Karpas-422 (cell line): ENCODE measurements around the gene FAM135A. TPM values are rescaled to one million over a fixed set of nuclear protein-coding genes. Genes with fewer than 3 reads are reported as not detected.

Source experiments
- DNase-seq: peaks from one replicate; pipeline ENCODE4 v3.0.0-alpha.2; 2015
- H2AFZ ChIP-seq: fragments of 200-600 bp; sonication (generic); 2 replicates; pipeline ENCODE4 v1.6.1; 2014; ENCODE audit warnings: antibody characterized with exemption, low read length, mixed read lengths
- H3K27ac ChIP-seq: fragments of 200-600 bp; sonication (generic); 2 replicates; pipeline ENCODE4 v1.5.1; 2014; ENCODE audit warnings: mild to moderate bottlenecking, low read length, moderate library complexity
- H3K27me3 ChIP-seq: fragments of 200-600 bp; sonication (generic); 2 replicates; pipeline ENCODE4 v1.6.1; 2014; ENCODE audit warnings: low read length, mixed read lengths
- H3K36me3 ChIP-seq: fragments of 200-600 bp; sonication (generic); 2 replicates; pipeline ENCODE4 v1.6.1; 2014; ENCODE audit warnings: low read length, mixed read lengths; ENCODE audit not compliant: insufficient read depth
- H3K4me1 ChIP-seq: fragments of 200-600 bp; sonication (generic); 2 replicates; pipeline ENCODE4 v1.6.1; 2014; ENCODE audit warnings: mild to moderate bottlenecking, low read length, mixed read lengths
- H3K4me2 ChIP-seq: fragments of 200-600 bp; sonication (generic); 2 replicates; pipeline ENCODE4 v1.6.1; 2014; ENCODE audit warnings: low read length, low read depth, mild to moderate bottlenecking; ENCODE audit not compliant: poor library complexity, severe bottlenecking
- H3K4me3 ChIP-seq: fragments of 200-600 bp; sonication (generic); 2 replicates; pipeline ENCODE4 v1.5.1; 2014; ENCODE audit warnings: mild to moderate bottlenecking, antibody characterized with exemption, low read length, mixed read lengths
- H3K79me2 ChIP-seq: fragments of 200-600 bp; sonication (generic); 2 replicates; pipeline ENCODE4 v1.6.1; 2014; ENCODE audit warnings: mild to moderate bottlenecking, low read length, mixed read lengths
- H3K9ac ChIP-seq: fragments of 200-600 bp; sonication (generic); 2 replicates; pipeline ENCODE4 v1.6.0; 2014; ENCODE audit warnings: low read length
- H3K9me2 ChIP-seq: fragments of 200-600 bp; sonication (generic), shearing (Covaris generic); replicated peaks from 2 replicates; pipeline ENCODE4 v1.6.0; 2014; ENCODE audit warnings: mild to moderate bottlenecking, low read length, moderate library complexity; ENCODE audit not compliant: insufficient read depth
- H3K9me3 ChIP-seq: fragments of 300-700, 200-600 bp; sonication (generic); 2 replicates; pipeline ENCODE4 v1.6.1; 2014; ENCODE audit warnings: low read length, mixed read lengths
- H4K20me1 ChIP-seq: fragments of 200-600 bp; sonication (generic); 2 replicates; pipeline ENCODE4 v1.6.1; 2014; ENCODE audit warnings: mild to moderate bottlenecking, antibody characterized with exemption, low read length, low read depth; ENCODE audit not compliant: insufficient read depth
- total RNA-seq: library from RNA; depleted of rRNA; stranded (reverse); fragments of >200 nt; shearing (Covaris generic); gene quantifications from 2 replicates; pipeline ENCODE4 v1.2.3, GENCODE V29; 2014; ENCODE audit warnings: low replicate concordance

FAM135A gene
- total RNA-seq, 1 experiment from 2014 or later: 83.0 TPM

- Histone ChIP-seq H3K4me2 (no peak overlapping the region), H3K79me2 (no peaks in the 10 kb centered on the region), H3K9ac (no peak overlapping the region), H3K4me1 (no peaks in the 10 kb centered on the region), H3K27ac (no peak overlapping the region), H4K20me1 (no peaks in the 10 kb centered on the region), H3K4me3 (no peak overlapping the region), H3K27me3 (no peaks in the 10 kb centered on the region), H3K9me2 (no peaks in the 10 kb centered on the region), H3K36me3 (no peaks in the 10 kb centered on the region), H3K9me3 (no peaks in the 10 kb centered on the region), H2AFZ (no peak overlapping the region)
- no peak for DNase-seq
These were observed 14.3 kb upstream of the FAM135A start for GRCh38 chr6:70398783-70399728.

- Histone ChIP-seq H3K27me3 (no peaks in the 10 kb centered on the region), H3K79me2 (no peaks in the 10 kb centered on the region), H2AFZ (no peak overlapping the region), H3K27ac (no peak overlapping the region), H3K4me2 (no peak overlapping the region), H4K20me1 (no peaks in the 10 kb centered on the region), H3K36me3 (no peaks in the 10 kb centered on the region), H3K4me1 (no peaks in the 10 kb centered on the region), H3K9me3 (no peaks in the 10 kb centered on the region), H3K4me3 (no peak overlapping the region), H3K9ac (no peak overlapping the region), H3K9me2 (no peaks in the 10 kb centered on the region)
- no peak for DNase-seq
These were observed 8.7 kb upstream of the FAM135A start for GRCh38 chr6:70404658-70405057.

- Histone ChIP-seq H3K27me3 (no peaks in the 10 kb centered on the region), H3K4me2 (no peak overlapping the region), H3K36me3 (no peaks in the 10 kb centered on the region), H4K20me1 (no peaks in the 10 kb centered on the region), H3K9ac (no peak overlapping the region), H3K9me3 (no peaks in the 10 kb centered on the region), H2AFZ (no peak overlapping the region), H3K79me2 (peaks cover 6% of the 10 kb centered on the region), H3K9me2 (no peaks in the 10 kb centered on the region), H3K4me3 (no peak overlapping the region), H3K4me1 (peaks cover 3% of the 10 kb centered on the region; the same call in 1 of the 2 replicates), H3K27ac (no peak overlapping the region)
- no peak for DNase-seq
These were observed 4.1 kb upstream of the FAM135A start for GRCh38 chr6:70409216-70409615.

DNA sequence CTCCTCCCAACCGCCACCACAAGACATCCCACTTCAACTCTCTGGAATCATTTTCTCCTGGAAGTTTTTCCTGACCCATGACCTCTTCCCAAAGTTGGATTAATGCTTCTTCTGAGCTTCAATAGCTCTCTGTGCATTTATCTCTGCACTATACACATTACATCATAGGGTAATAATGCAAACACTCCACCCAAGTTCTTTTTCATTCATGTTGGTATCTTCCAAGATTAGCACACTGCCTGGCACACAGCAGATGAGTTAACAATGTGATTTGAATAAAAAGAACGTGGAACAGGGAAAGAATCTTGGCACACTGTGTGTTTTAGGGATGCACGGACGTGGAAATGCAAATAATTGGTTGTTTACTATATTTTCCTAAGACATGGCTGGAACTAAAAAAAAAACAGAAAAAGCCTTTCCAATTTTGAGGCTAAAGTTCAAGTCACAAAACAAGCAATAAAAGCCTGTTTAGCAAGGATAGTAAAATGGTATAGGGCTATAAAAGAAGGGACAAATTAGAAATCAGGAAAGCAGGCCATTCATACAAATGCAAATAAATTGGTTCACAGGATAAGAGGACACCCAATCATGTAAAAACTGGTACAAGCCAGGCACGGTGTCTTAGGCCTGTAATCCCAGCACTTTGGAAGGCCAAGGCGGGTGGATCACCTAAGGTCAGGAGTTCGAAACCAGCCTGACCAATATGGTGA, 1.6 kb upstream of the FAM135A start:
- Histone ChIP-seq H3K4me3 (no peak overlapping the region), H3K9me3 (no peaks in the 10 kb centered on the region), H3K9me2 (no peaks in the 10 kb centered on the region), H3K9ac (no peak overlapping the region), H3K36me3 (peaks cover 4% of the 10 kb centered on the region; the same call in 1 of the 2 replicates), H3K27ac (no peak overlapping the region), H3K4me2 (no peak overlapping the region), H3K27me3 (no peaks in the 10 kb centered on the region), H3K4me1 (peaks cover 15% of the 10 kb centered on the region), H2AFZ (no peak overlapping the region), H3K79me2 (peaks cover 30% of the 10 kb centered on the region), H4K20me1 (no peaks in the 10 kb centered on the region)
- no peak for DNase-seq

DNA sequence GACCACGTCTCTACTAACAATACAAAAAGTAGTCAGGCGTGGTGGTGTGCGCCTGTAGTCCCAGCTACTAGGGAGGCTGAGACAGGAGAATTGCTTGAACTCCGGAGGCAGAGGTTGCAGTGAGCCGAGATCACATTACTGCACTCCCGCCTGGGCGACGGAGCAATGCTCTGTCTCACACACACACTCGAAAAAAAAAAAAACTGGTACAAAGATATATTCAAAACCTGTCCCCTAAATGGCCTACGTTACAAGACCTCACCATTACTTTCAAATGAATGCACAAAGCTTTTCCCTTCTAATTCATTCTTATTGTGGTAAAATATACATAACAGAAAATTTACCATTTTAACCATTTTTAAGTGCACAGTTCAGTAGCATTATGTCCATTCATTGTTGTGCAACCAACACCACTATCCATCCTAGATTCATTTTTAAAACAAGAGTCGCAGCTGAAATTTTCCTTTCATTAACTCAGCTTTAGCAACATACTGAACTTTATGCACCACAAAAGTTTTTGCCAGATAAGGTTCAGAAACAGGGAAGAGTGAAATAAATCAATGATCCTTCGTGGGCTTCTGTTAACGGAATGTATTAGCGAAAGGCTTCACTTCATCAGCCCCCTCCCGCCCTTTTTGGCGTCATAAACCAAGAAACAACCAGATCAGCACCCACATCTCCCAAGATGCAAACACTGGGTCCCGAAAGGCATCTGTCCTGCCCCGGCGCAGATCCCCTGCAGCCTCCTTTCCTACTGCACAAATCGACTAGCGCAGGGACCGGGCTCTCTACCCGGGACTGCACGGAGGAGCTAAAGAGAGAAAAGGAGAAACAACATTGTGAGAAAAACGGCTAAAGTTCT, 825 bp upstream of the FAM135A start:
- DNase-seq: no peak
- peaks cover 38% of the 10 kb centered on the region for H3K79me2 ChIP-seq
- peak overlapping the region; percentile 81 for H3K4me3 ChIP-seq

GRCh38 chr6:70413992-70414494, 735 bp downstream of the FAM135A start:
- Histone ChIP-seq H3K79me2 (peaks cover 54% of the 10 kb centered on the region), H2AFZ (peak overlapping the region; percentile 6; the same call in 1 of the 2 replicates)
- DNase-seq: peak; percentile 82

More for the DNA sequence above, 825 bp upstream of the FAM135A start:
- H3K4me2 ChIP-seq: peak overlapping the region; percentile 81
- H3K36me3 ChIP-seq: peaks cover 7% of the 10 kb centered on the region
- peak overlapping the region; percentile 77 for H3K9ac ChIP-seq
- peaks cover 15% of the 10 kb centered on the region for H3K4me1 ChIP-seq
- H3K9me2 ChIP-seq: no peaks in the 10 kb centered on the region
- peak overlapping the region; percentile 89 for H2AFZ ChIP-seq
- H3K27ac ChIP-seq: no peak overlapping the region
- H4K20me1 ChIP-seq: no peaks in the 10 kb centered on the region
- H3K9me3 ChIP-seq: no peaks in the 10 kb centered on the region
- H3K27me3 ChIP-seq: no peaks in the 10 kb centered on the region

DNA sequence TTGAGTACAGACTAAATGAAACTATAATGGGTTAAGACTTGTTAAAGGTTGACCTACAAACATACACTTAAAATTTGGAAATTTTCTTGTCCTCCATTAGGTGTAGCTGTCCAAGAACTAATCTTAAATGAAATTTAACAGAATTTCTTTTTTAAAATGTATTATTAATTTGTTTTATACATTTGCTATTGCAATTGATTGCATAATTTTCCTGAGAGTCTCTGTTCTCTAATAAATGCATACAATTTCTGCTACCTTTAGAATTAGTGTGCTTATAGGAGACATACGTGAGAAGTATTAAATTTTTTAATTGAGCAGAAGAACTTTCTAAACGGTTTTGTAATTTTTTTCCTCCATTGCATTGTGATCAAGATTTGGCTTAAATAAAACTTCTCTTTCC, 1.5 kb downstream of the FAM135A start:
- Histone ChIP-seq H4K20me1 (no peaks in the 10 kb centered on the region), H3K4me2 (peak overlapping the region; percentile 81), H3K9ac (peak overlapping the region; percentile 84), H2AFZ (no peak overlapping the region), H3K27ac (peak overlapping the region; percentile 30), H3K36me3 (peaks cover 23% of the 10 kb centered on the region), H3K4me1 (peaks cover 15% of the 10 kb centered on the region), H3K9me3 (no peaks in the 10 kb centered on the region), H3K9me2 (no peaks in the 10 kb centered on the region), H3K27me3 (no peaks in the 10 kb centered on the region), H3K79me2 (peaks cover 62% of the 10 kb centered on the region), H3K4me3 (peak overlapping the region; percentile 81)
- DNase-seq: no peak

More at GRCh38 chr6:70413992-70414494, 735 bp downstream of the FAM135A start:
- Histone ChIP-seq H3K9me3 (no peaks in the 10 kb centered on the region), H3K27me3 (no peaks in the 10 kb centered on the region), H3K4me2 (peak overlapping the region; percentile 81), H3K9ac (peak overlapping the region; percentile 84), H3K9me2 (no peaks in the 10 kb centered on the region), H3K4me1 (peaks cover 15% of the 10 kb centered on the region), H3K36me3 (peaks cover 19% of the 10 kb centered on the region), H4K20me1 (no peaks in the 10 kb centered on the region), H3K4me3 (peak overlapping the region; percentile 81), H3K27ac (peak overlapping the region; percentile 30)
